ENCODE measurements around the gene ALK. TPM values are rescaled to one million over a fixed set of nuclear protein-coding genes. Genes with fewer than 3 reads are reported as not detected.

ALK gene
- total RNA-seq, 2 donors from 2014 or later = 0.13 to 0.46 TPM

DNA sequence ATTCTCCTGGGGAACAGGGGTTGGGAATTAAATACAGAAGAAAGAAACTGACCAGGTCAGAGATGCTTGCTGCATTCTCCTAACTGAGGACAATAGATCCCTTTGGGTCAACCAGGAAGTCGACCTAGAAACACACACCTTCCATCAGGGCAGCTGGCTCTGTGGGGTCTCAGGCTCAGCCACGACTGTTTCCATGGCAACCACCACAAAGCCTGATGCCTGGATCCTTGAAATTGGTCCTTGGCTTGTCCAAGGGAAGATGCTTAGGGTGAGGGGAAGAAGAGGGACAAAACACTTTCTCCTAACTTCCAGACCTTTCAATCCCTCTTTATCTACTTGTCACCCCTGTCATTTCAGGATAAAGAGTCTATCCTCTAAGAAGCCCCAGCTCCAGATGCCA, 194.4 kb downstream of the ALK start:
- Mint-ChIP-seq H3K4me3 (no peak overlapping the region), H3K36me3 (ENCODE audit: low read depth) (no peaks in the 10 kb centered on the region), H3K4me1 (peaks cover 2% of the 10 kb centered on the region), H3K27ac (no peak overlapping the region), H3K9me3 (no peaks in the 10 kb centered on the region), H3K27me3 (ENCODE audit: insufficient read depth) (no peaks in the 10 kb centered on the region)
- no peak for TF ChIP-seq CTCF (conservative IDR thresholded peaks at IDR 0.05)
- no peaks in the 10 kb centered on the region for H3K4me1 ChIP-seq (ENCODE audit: control insufficient read depth, insufficient read depth, low read length)
- no peaks in the 10 kb centered on the region for H3K9me3 ChIP-seq (ENCODE audit: control insufficient read depth, low read length)
- no peaks in the 10 kb centered on the region for H3K36me3 ChIP-seq (ENCODE audit: control insufficient read depth, insufficient read depth, low read length)
- WGBS, 2 experiments (ENCODE audit: insufficient coverage in 1 of 2, insufficient read length in 1 of 2) = 73% methylated on average over 2 of the region's 2 CpGs; no CpG with 5 or more reads in 1 of the 2 experiments
- H3K9ac ChIP-seq (ENCODE audit: extremely low read depth, low read length, poor library complexity, severe bottlenecking) = no peak overlapping the region
- no peak overlapping the region for H3K27ac ChIP-seq (ENCODE audit: low read depth, low read length)
- DNase-seq = no peak
- no peaks in the 10 kb centered on the region for H3K27me3 ChIP-seq (ENCODE audit: control insufficient read depth, insufficient read depth, low read length, poor library complexity, severe bottlenecking)
- H3K4me3 ChIP-seq (ENCODE audit: low read length) = no peak overlapping the region

- Histone ChIP-seq H3K4me3 (ENCODE audit: low read length) (no peak overlapping the region), H3K4me1 (ENCODE audit: control insufficient read depth, insufficient read depth, low read length) (no peaks in the 10 kb centered on the region), H3K9me3 (ENCODE audit: control insufficient read depth, low read length) (no peaks in the 10 kb centered on the region), H3K27me3 (ENCODE audit: control insufficient read depth, insufficient read depth, low read length, poor library complexity, severe bottlenecking) (no peaks in the 10 kb centered on the region), H3K36me3 (ENCODE audit: control insufficient read depth, insufficient read depth, low read length) (no peaks in the 10 kb centered on the region), H3K9ac (ENCODE audit: extremely low read depth, low read length, poor library complexity, severe bottlenecking) (no peak overlapping the region), H3K27ac (ENCODE audit: low read depth, low read length) (no peak overlapping the region)
- no peaks in the 10 kb centered on the region for H3K27me3 Mint-ChIP-seq (ENCODE audit: insufficient read depth)
- no peak for TF ChIP-seq CTCF (conservative IDR thresholded peaks at IDR 0.05)
- no peaks in the 10 kb centered on the region for H3K36me3 Mint-ChIP-seq (ENCODE audit: low read depth)
- H3K27ac Mint-ChIP-seq = no peak overlapping the region
- 44 to 50% methylated on average over 2 of the region's 2 CpGs for WGBS, 2 experiments (ENCODE audit: insufficient coverage in 1 of 2, insufficient read length in 1 of 2)
- H3K9me3 Mint-ChIP-seq = no peaks in the 10 kb centered on the region
- no peak for DNase-seq
- H3K4me1 Mint-ChIP-seq = peaks cover 2% of the 10 kb centered on the region
- no peak overlapping the region for H3K4me3 Mint-ChIP-seq
These were observed 195.8 kb downstream of the ALK start for GRCh38 chr2:29725610-29726009.

DNA sequence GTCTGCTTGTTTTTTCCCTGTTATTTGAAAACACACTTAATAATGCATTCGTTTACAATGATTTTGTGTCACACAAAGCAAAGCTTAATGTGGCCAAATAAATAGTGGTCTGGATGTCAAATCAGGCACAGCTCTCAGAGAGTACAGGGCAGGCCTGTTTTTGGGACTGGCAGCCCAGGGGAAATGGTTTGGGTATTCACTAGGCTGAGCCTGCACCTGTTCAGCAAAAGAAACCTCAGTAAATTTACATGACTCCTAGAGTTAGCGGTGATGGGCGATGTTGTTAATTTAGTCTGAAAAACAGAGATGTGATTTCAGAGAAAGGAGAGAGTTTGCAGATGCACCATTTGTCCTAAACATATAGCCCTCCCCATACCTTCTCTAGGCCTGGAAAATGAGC, 197.1 kb downstream of the ALK start:
- H3K27me3 Mint-ChIP-seq (ENCODE audit: insufficient read depth) = no peaks in the 10 kb centered on the region
- no peak overlapping the region for H3K4me3 Mint-ChIP-seq
- TF ChIP-seq CTCF (conservative IDR thresholded peaks at IDR 0.05) = no peak
- Histone ChIP-seq H3K27me3 (ENCODE audit: control insufficient read depth, insufficient read depth, low read length, poor library complexity, severe bottlenecking) (no peaks in the 10 kb centered on the region), H3K9me3 (ENCODE audit: control insufficient read depth, low read length) (no peaks in the 10 kb centered on the region), H3K4me3 (ENCODE audit: low read length) (no peak overlapping the region), H3K36me3 (ENCODE audit: control insufficient read depth, insufficient read depth, low read length) (no peaks in the 10 kb centered on the region), H3K27ac (ENCODE audit: low read depth, low read length) (no peak overlapping the region), H3K9ac (ENCODE audit: extremely low read depth, low read length, poor library complexity, severe bottlenecking) (no peak overlapping the region), H3K4me1 (ENCODE audit: control insufficient read depth, insufficient read depth, low read length) (no peaks in the 10 kb centered on the region)
- WGBS, 2 experiments (ENCODE audit: insufficient coverage in 1 of 2, insufficient read length in 1 of 2) = 94 to 100% methylated on average over 1 to 3 of the region's 3 CpGs
- no peaks in the 10 kb centered on the region for H3K9me3 Mint-ChIP-seq
- H3K36me3 Mint-ChIP-seq (ENCODE audit: low read depth) = no peaks in the 10 kb centered on the region
- DNase-seq = no peak
- no peak overlapping the region for H3K27ac Mint-ChIP-seq
- H3K4me1 Mint-ChIP-seq = peaks cover 2% of the 10 kb centered on the region
